Measurements from ENCODE around the gene GALNS.

- no peak for TF ChIP-seq CTCF (IDR thresholded peaks at IDR 0.05; ENCODE audit: low read length)
- no peak for TF ChIP-seq EZH2 (IDR thresholded peaks at IDR 0.05; ENCODE audit: borderline replicate concordance, low read length)
These were observed 2.2 kb downstream of the GALNS start for GRCh38 chr16:88854306-88855111.

Measured in OCI-LY1 (cell line).